OCI-LY7 (cell line): ENCODE data around the gene SYT7. TPM values are rescaled to one million over a fixed set of nuclear protein-coding genes. Genes with fewer than 3 reads are reported as not detected.

ENCODE experiments used
- BruUV-seq: library from RNA; stranded (reverse); fragments of 400-500 nt; replicated peaks from 2 replicates; lab custom pipeline; 2021; lab: Mats Ljungman, UMichigan
- CTCF ChIA-PET: fragments of 300-600 bp; sonication (Branson Sonifier 250); formaldehyde crosslinking; loops from one replicate; lab custom pipeline; 2022; ENCODE audit warnings: antibody characterized with exemption; ENCODE audit not compliant: unreplicated experiment; lab: Charles Lee
- POLR2A ChIA-PET: fragments of 300-600 bp; sonication (Branson Sonifier 250); formaldehyde crosslinking; loops from one replicate; lab custom pipeline; 2022; ENCODE audit warnings: antibody characterized with exemption; lab: Charles Lee
- DNase-seq: peaks from one replicate; pipeline ENCODE4 v3.0.0-alpha.2; 2015; ENCODE audit warnings: low spot score
- H2AFZ ChIP-seq: fragments of 200-600 bp; sonication (generic), shearing (Covaris generic); 2 replicates; pipeline ENCODE4 v1.6.1; 2014; ENCODE audit warnings: mild to moderate bottlenecking, antibody characterized with exemption, low read length, moderate library complexity
- H3K27ac ChIP-seq: fragments of 200-600 bp; sonication (generic); 2 replicates; pipeline ENCODE4 v1.5.1; 2014; ENCODE audit warnings: mixed run types, low read depth, mild to moderate bottlenecking, moderate library complexity, low read length, inconsistent platforms; ENCODE audit not compliant: poor library complexity, severe bottlenecking
- H3K36me3 ChIP-seq: fragments of 200-600 bp; sonication (generic); 2 replicates; pipeline ENCODE4 v1.6.1; 2014; ENCODE audit warnings: mild to moderate bottlenecking, antibody characterized with exemption, low read length, moderate library complexity, mixed read lengths; ENCODE audit not compliant: insufficient read depth
- H3K4me1 ChIP-seq: fragments of 200-600 bp; sonication (generic); 2 replicates; pipeline ENCODE4 v1.5.1; 2014; ENCODE audit warnings: mild to moderate bottlenecking, low read length; ENCODE audit not compliant: insufficient read depth, poor library complexity, severe bottlenecking
- H3K4me2 ChIP-seq: fragments of 200-600 bp; sonication (generic); 2 replicates; pipeline ENCODE4 v1.6.1; 2014; ENCODE audit warnings: mild to moderate bottlenecking, low read length
- H3K4me3 ChIP-seq: fragments of 200-600 bp; sonication (generic); 2 replicates; pipeline ENCODE4 v1.5.1; 2014; ENCODE audit warnings: mild to moderate bottlenecking, low read depth, low read length; ENCODE audit not compliant: poor library complexity, severe bottlenecking
- H3K79me2 ChIP-seq: fragments of 200-600 bp; sonication (generic); 2 replicates; pipeline ENCODE4 v1.6.1; 2016; ENCODE audit warnings: low read depth, mild to moderate bottlenecking, low read length, moderate library complexity, mixed read lengths; ENCODE audit not compliant: insufficient read depth
- H3K9me2 ChIP-seq: fragments of 200-600 bp; sonication (generic); 2 replicates; pipeline ENCODE4 v1.6.1; 2016; ENCODE audit warnings: mild to moderate bottlenecking, low read length, mixed read lengths; ENCODE audit not compliant: insufficient read depth
- H3K9me3 ChIP-seq: fragments of 200-600 bp; sonication (generic); 2 replicates; pipeline ENCODE4 v1.6.1; 2014; ENCODE audit warnings: mild to moderate bottlenecking, mixed run types, low read length, mixed read lengths
- H4K20me1 ChIP-seq: fragments of 200-600 bp; sonication (generic); 2 replicates; pipeline ENCODE4 v1.6.1; 2014; ENCODE audit warnings: mild to moderate bottlenecking, antibody characterized with exemption, low read length, moderate library complexity, mixed read lengths; ENCODE audit not compliant: insufficient read depth
- EZH2phosphoT487 ChIP-seq: fragments of 200-600 bp; sonication (generic); IDR thresholded peaks from 2 replicates; pipeline ENCODE4 v1.6.1; 2018; ENCODE audit warnings: low read depth, borderline replicate concordance, mild to moderate bottlenecking, mixed run types, antibody characterized with exemption, low read length, moderate library complexity, mixed read lengths
- intact Hi-C: fragments of 100-400 bp; cut with micrococcal nuclease; formaldehyde crosslinking; loops from one replicate; pipeline ENCODE4 v1.10.0; 2022; ENCODE audit not compliant: unreplicated experiment
- total RNA-seq, 2 experiments: library from RNA; depleted of rRNA in 1 of 2; stranded (reverse); fragments of >200 nt in 1 of 2; shearing (Covaris generic) in 1 of 2; gene quantifications; 2 replicates each; pipeline ENCODE4 v1.2.3, GENCODE V29; 2014 to 2022
- TF ChIP-seq, protein P1 (sequence below): fragments of 200-600 bp; sonication (generic); conservative IDR thresholded peaks from 2 replicates; pipeline ENCODE4 v1.5.1; 2014; ENCODE audit warnings: mild to moderate bottlenecking, antibody characterized with exemption, low read length, moderate library complexity, mixed read lengths

Gene SYT7
- total RNA-seq, 2 experiments from 2014 or later, result not detected

- ChIA-PET CTCF (no interaction called here), POLR2A (no interaction called here)
Observed at GRCh38 chr11:61524446-61524845, 56.4 kb downstream of the SYT7 start.

DNA sequence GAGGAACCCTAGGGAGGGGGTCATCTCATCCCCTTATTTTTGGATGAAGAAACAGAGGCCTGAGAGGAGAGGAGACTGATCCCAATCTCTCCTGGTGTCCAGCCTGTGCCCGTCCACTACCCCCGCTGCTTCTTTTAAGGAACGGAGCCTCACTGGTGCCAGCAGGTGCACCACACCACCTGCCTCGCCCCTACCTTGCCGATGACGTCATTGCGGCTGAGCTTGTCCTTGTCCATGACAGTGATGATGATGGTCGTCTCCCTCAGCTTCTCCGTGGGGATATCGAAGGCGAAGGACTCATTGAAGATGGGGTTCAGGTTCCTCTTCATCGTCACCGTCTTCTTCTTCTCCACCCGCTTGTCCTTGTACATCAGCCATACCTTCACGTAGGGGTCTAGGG lies 58.0 kb downstream of the SYT7 start:
- Histone ChIP-seq H3K9me3 (no peaks in the 10 kb centered on the region), H3K9me2 (no peaks in the 10 kb centered on the region), H3K79me2 (no peaks in the 10 kb centered on the region), H4K20me1 (no peaks in the 10 kb centered on the region), H3K4me2 (no peak overlapping the region), H3K27ac (no peak overlapping the region), H2AFZ (no peak overlapping the region), H3K36me3 (no peaks in the 10 kb centered on the region), H3K4me3 (no peak overlapping the region), H3K4me1 (no peaks in the 10 kb centered on the region)
- no peak for TF ChIP-seq EZH2phosphoT487
- TF ChIP-seq, protein P1, sequence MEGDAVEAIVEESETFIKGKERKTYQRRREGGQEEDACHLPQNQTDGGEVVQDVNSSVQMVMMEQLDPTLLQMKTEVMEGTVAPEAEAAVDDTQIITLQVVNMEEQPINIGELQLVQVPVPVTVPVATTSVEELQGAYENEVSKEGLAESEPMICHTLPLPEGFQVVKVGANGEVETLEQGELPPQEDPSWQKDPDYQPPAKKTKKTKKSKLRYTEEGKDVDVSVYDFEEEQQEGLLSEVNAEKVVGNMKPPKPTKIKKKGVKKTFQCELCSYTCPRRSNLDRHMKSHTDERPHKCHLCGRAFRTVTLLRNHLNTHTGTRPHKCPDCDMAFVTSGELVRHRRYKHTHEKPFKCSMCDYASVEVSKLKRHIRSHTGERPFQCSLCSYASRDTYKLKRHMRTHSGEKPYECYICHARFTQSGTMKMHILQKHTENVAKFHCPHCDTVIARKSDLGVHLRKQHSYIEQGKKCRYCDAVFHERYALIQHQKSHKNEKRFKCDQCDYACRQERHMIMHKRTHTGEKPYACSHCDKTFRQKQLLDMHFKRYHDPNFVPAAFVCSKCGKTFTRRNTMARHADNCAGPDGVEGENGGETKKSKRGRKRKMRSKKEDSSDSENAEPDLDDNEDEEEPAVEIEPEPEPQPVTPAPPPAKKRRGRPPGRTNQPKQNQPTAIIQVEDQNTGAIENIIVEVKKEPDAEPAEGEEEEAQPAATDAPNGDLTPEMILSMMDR, result no peak
- CTCF ChIA-PET, result no interaction called here
- intact Hi-C loops, result no loop called here
- no TSS peak for BruUV-seq
- DNase-seq, result no peak
- POLR2A ChIA-PET, result interaction anchor here (0.6 kb wide), 1 partner anchor 95 kb away, joined by 3 read pairs; no protein-coding TSS in a partner anchor

More at GRCh38 chr11:61524446-61524845, 56.4 kb downstream of the SYT7 start:
- Histone ChIP-seq H3K4me1 (no peaks in the 10 kb centered on the region), H2AFZ (no peak overlapping the region), H3K27ac (no peak overlapping the region), H3K9me2 (no peaks in the 10 kb centered on the region), H3K36me3 (no peaks in the 10 kb centered on the region), H3K4me3 (no peak overlapping the region), H3K4me2 (no peak overlapping the region), H3K9me3 (no peaks in the 10 kb centered on the region), H3K79me2 (no peaks in the 10 kb centered on the region), H4K20me1 (no peaks in the 10 kb centered on the region)
- BruUV-seq, result no TSS peak
- intact Hi-C loops, result no loop called here
- DNase-seq, result no peak
- TF ChIP-seq, protein P1, result no peak
- TF ChIP-seq EZH2phosphoT487, result no peak

- CTCF ChIA-PET, result interaction anchor here (1.0 to 1.1 kb wide), 2 partner anchors 36 kb away, joined by 3 read pairs; no protein-coding TSS in a partner anchor
- TF ChIP-seq, protein P1, result no peak
- no peak for TF ChIP-seq EZH2phosphoT487
- Histone ChIP-seq H3K4me3 (no peak overlapping the region), H3K4me1 (no peaks in the 10 kb centered on the region), H3K4me2 (no peak overlapping the region), H4K20me1 (no peaks in the 10 kb centered on the region), H3K36me3 (no peaks in the 10 kb centered on the region), H3K79me2 (no peaks in the 10 kb centered on the region), H3K9me3 (no peaks in the 10 kb centered on the region), H2AFZ (no peak overlapping the region), H3K9me2 (no peaks in the 10 kb centered on the region), H3K27ac (no peak overlapping the region)
- POLR2A ChIA-PET, result interaction anchor here (1.0 kb wide), 1 partner anchor 196 kb away, joined by 3 read pairs; no protein-coding TSS in a partner anchor
- intact Hi-C loops, result no loop called here
- BruUV-seq, result no TSS peak
- no peak for DNase-seq
Observed at GRCh38 chr11:61518032-61518795, 62.7 kb downstream of the SYT7 start.
